Stomach smooth muscle (tissue), 2 donors: ENCODE measurements around the gene IFFO2.

Experiments used
- H3K27ac ChIP-seq: one replicate; pipeline ENCODE4 v1.7.0; 2013; ENCODE audit warnings: mild to moderate bottlenecking, low read length, inconsistent platforms
- H3K27me3 ChIP-seq, 2 donors: one replicate each; pipeline ENCODE4 v1.7.0; 2013; ENCODE audit warnings: low read length in 2 of 2; ENCODE audit not compliant: insufficient read depth in 2 of 2, control insufficient read depth in 1 of 2
- H3K36me3 ChIP-seq, 2 donors: one replicate each; pipeline ENCODE4 v1.7.0; 2013; ENCODE audit warnings: low read length in 2 of 2; ENCODE audit not compliant: control insufficient read depth in 2 of 2, insufficient read depth in 2 of 2
- H3K4me1 ChIP-seq: one replicate; pipeline ENCODE4 v1.7.0; 2013; ENCODE audit warnings: low read length; ENCODE audit not compliant: control insufficient read depth, insufficient read depth
- H3K4me3 ChIP-seq, 2 donors: one replicate each; pipeline ENCODE4 v1.7.0; 2013; ENCODE audit warnings: low read length in 2 of 2
- H3K9ac ChIP-seq, 2 donors: one replicate each; pipeline ENCODE4 v1.7.0; 2013; ENCODE audit warnings: low read length in 2 of 2, mild to moderate bottlenecking in 1 of 2
- H3K9me3 ChIP-seq, 2 donors: one replicate each; pipeline ENCODE4 v1.7.0; 2013; ENCODE audit warnings: low read length in 2 of 2; ENCODE audit not compliant: control insufficient read depth in 2 of 2
- donor health status: healthy.
- donor health status: Pancreatic carcinoma.

IFFO2 gene

DNA sequence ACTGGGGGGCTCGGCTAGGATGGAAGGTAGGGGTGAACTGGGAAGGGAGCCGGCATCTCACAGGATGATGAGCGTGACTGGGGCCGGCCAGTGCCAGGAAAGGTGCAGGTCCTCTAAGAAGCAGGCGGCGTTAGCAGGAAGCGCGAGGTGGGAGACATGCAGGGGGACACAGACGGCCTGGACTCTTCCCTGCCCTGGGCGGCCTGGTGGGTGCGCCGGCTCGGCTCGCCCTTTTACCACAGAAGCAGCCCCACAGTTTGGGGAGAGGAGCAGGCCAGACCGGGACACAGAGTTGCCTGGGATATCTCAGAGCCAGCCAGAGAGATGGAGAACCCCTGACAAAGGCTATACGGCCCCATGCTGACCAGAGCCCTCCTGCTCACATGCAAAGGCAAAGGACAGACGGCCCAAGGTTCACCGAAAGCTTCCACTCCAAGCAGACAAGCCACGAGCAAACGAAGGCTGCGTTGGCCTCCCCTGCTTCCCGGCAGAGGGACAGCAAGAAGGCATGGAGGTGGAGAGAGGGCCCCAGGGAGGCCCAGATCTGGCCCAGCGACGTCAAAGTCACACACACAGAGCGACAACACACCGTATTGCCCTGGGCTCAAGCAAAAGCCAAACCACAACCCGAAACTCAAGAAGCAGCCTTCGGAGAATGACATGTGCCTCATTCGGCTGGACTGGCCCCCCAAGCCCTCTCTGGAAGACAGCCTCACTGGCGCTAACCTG is 39.2 kb downstream of the IFFO2 start:
- Histone ChIP-seq H3K9ac (no peak overlapping the region), H3K36me3 (peaks cover 5 to 18% of the 10 kb centered on the region in 2 donors), H3K4me3 (no peak overlapping the region), H3K27me3 (no peaks in the 10 kb centered on the region), H3K4me1 (peaks cover 34% of the 10 kb centered on the region), H3K9me3 (no peaks in the 10 kb centered on the region), H3K27ac (no peak overlapping the region)

DNA sequence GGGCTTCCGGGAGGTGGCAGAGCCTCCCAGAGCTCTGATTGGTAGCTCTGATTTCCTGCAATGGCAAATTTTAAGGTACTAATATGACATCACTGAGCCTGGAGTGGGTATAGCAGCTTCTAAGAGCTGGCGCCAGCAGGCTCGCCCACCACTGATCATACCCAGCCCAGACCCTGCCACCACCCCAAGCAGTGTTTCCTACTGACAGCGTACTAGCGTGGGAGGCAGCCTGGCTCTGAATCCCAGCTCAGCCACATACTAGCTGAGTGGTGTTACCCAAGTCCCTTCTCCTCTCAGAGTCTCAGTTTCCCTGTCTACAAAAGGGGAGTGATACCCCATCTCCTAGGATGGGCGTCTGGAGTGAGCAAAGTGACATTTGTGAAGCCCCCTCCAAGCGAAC is 41.1 kb downstream of the IFFO2 start:
- Histone ChIP-seq H3K27me3 (no peaks in the 10 kb centered on the region), H3K4me3 (no peak overlapping the region), H3K9ac (no peak overlapping the region), H3K36me3 (peaks cover 14 to 25% of the 10 kb centered on the region in 2 donors), H3K4me1 (peaks cover 19% of the 10 kb centered on the region), H3K27ac (no peak overlapping the region), H3K9me3 (no peaks in the 10 kb centered on the region)

DNA sequence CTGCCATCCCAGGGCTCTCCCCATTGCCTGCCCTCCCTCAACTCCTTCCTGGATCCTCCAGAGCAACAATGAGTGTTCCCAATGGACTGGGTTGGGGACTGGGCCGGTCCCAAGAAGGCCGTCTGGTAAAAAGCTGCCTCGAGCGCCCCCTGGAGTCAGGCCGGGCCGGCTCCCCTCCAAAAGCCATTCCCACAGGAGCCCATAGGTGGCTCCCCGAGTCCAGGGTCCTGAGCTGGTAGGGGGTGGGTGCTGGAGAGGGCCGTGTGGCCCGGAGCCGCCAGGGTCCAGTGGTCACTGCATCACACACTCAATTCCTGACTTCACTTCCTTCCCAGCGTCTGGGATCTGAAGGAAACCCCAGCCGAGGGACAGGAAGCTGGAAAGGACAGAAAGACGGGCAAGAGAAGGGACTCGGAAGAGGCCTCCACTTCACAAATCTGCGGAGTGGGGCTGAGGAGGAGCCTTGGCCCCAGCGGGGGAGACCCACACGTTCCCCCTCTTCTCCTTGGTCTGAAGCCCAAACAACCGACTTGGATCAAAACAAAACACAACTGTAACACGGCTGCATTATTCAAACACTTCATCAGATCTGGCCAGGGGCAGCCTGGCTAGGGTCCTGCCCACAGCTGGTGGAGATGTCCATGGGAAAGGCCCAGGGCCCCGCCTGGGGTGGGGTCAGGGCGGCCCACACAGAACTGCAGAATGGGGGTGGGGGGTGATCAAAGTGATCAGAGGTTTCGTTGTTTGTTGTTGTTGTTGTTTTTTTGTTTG is 43.2 kb downstream of the IFFO2 start:
- H3K27ac ChIP-seq, result no peak overlapping the region
- H3K4me3 ChIP-seq, result peak overlapping the region; percentile 12 to 29
- H3K9me3 ChIP-seq, result no peaks in the 10 kb centered on the region
- H3K9ac ChIP-seq, result peak overlapping the region in 1 of 2 donors; percentile 23
- peaks cover 29 to 41% of the 10 kb centered on the region in 2 donors for H3K36me3 ChIP-seq
- H3K27me3 ChIP-seq, result no peaks in the 10 kb centered on the region
- H3K4me1 ChIP-seq, result peaks cover 21% of the 10 kb centered on the region

DNA sequence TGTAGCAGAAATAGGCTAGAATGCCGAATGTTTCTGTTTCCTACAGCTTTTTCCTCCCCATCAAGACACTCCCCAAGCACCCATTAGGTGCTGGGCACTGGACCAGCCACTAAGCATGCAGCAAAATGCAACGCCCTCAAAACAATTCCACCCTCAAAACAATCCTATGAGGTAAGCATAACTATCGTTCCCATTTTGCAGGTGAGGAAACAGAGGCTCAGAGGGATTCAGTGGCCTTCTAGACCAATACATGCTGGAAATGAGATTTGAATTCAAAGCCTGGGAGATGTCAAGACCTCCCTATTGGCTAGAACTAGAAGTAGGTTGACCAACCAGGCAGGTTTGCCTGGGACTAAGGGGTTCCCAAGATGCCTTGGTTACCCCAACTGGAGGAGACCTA is 43.9 kb downstream of the IFFO2 start:
- peaks cover 29 to 39% of the 10 kb centered on the region in 2 donors for H3K36me3 ChIP-seq
- H3K9me3 ChIP-seq, result no peaks in the 10 kb centered on the region
- peaks cover 26% of the 10 kb centered on the region for H3K4me1 ChIP-seq
- H3K9ac ChIP-seq, result peak overlapping the region in 1 of 2 donors; percentile 21
- no peak overlapping the region for H3K27ac ChIP-seq
- H3K4me3 ChIP-seq, result no peak overlapping the region
- no peaks in the 10 kb centered on the region for H3K27me3 ChIP-seq

DNA sequence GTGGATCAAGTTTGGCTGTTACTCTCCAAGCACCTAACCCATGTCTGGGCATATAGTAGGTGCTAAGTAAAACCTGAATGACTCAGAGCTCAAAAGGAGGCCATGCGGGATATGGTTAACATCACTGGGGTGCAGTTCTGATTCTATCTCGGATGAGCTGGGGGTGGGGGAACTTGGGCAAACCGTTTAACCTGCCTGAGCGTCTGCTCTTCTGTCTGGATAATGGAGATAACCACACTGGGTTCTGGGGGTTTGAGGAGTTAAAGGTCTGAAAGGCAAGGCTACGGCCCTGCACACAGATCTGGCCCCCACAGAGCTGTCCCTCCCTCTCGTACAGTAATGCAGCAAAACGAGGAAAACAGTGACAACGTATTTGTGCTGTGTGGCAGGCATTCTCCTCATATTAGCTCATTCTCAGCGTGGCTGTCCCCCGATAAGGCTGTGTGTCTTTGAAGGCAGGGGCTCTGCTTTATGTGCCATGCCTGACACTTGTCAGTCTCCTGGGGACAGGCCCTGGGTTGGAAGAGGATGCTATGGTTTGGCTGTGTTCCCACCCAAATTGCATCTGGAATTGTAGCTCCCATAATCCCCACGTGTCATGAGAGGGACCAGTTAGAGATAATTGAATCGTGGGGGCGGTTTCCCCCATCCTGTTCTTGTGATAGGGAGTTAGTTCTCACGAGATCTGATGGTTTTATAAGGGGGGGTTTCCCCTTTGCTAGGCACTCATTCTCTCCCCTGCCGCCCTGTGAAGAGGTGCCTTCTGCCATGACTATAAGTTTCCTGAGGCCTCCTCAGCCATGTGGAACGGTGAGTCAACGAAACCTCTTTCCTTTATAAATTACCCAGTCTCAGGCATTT is 47.3 kb downstream of the IFFO2 start:
- no peaks in the 10 kb centered on the region for H3K27me3 ChIP-seq
- no peak overlapping the region for H3K9ac ChIP-seq
- H3K27ac ChIP-seq, result peak overlapping the region; percentile 67
- H3K36me3 ChIP-seq, result peaks cover 29 to 32% of the 10 kb centered on the region in 2 donors
- no peaks in the 10 kb centered on the region for H3K9me3 ChIP-seq
- no peak overlapping the region for H3K4me3 ChIP-seq
- H3K4me1 ChIP-seq, result peaks cover 28% of the 10 kb centered on the region

DNA sequence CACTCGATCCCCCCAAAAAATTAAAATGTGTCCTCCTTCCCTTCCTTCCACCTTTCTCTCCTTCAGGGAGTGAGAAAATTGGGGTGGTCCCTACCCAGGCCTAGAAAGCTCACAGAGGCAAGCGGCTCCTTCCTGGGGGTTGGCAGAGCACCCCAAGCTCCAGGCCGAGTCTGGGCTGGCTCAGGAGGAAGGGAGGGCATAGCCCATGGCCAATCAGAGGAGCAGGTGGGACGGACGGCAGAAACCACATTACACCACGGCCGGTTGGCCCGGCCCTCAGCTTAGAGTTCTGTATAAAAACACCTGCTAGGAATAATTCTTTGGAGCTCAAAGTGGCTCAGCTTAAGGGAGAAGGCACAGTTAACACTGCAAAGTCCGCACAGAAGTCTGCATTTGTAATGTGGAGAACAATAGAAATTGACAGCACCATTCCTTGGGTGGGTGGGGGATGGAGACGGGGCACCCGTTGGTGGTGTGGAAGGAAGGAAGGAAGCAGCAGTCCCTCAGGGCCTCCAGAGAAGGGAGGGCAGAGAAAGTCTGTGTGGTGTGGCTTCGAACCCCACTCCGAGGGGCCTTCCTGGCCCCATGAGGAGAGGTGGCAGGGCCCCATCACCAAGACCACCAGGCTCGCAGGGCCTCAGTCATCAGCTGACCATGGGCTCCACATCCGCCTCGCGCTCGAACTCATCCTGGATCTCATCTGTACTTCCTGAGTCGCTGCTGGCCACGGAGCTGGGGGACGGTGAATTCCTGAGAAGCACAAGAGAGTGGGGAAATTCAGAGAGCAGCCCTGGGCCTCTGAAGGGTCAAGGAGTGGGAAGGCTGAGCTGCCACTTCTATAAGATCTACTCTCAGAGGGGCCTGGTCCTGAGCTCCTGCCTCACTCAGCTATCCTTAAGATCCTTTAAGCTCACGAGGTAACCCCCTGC is 48.3 kb downstream of the IFFO2 start:
- H3K27ac ChIP-seq, result peak overlapping the region; percentile 67
- peaks cover 29 to 32% of the 10 kb centered on the region in 2 donors for H3K36me3 ChIP-seq
- H3K4me3 ChIP-seq, result no peak overlapping the region
- no peaks in the 10 kb centered on the region for H3K9me3 ChIP-seq
- no peaks in the 10 kb centered on the region for H3K27me3 ChIP-seq
- peaks cover 25% of the 10 kb centered on the region for H3K4me1 ChIP-seq
- H3K9ac ChIP-seq, result peak overlapping the region; percentile 26 to 51

DNA sequence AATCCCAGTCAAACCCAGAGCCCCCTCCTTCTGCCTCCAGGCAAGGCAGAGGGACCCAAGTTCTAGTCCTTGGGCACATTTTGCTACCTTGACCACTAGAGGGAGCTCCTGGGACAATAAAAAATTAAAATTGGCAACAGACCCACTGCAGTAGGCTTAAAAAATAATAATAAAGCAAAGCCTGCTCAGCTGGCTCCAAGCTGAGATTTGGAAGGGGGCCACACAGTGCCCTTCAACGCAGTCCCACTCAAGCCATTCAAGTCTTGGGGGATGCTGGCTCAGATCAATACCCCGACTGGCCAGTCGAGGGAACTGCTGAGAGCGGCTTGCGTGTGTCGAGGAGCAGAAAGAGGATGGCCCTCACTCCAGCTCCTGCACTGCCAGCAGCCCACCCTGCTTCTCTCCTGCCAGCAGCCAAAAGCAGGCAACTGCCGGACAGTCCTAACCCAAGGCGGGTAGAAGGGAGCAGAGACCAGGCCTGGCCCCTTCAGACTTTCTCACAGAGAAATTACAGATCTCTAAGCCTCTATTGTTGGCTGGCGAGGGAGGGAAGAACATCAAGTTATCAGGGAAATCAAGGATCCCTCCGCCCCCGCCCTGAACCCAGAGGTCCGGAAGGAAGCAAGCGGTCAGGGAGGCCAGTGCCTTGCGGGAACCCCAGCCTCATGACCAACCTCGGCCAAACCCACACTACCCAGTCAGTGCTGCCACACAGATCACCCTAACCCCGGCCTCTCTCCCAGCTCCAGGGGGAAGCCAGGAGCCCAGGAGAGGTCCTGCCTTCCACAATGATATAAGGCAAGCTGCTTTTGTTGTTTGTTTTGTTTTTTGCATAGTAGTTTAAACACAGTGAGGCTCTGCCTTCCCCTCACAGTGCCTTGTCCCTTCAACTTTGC is 49.2 kb downstream of the IFFO2 start:
- H3K36me3 ChIP-seq, result peaks cover 29 to 32% of the 10 kb centered on the region in 2 donors
- peak overlapping the region; percentile 67 for H3K27ac ChIP-seq
- H3K9me3 ChIP-seq, result no peaks in the 10 kb centered on the region
- peak overlapping the region in 1 of 2 donors; percentile 40 for H3K4me3 ChIP-seq
- H3K4me1 ChIP-seq, result peaks cover 23% of the 10 kb centered on the region
- peak overlapping the region; percentile 26 to 51 for H3K9ac ChIP-seq
- H3K27me3 ChIP-seq, result no peaks in the 10 kb centered on the region

DNA sequence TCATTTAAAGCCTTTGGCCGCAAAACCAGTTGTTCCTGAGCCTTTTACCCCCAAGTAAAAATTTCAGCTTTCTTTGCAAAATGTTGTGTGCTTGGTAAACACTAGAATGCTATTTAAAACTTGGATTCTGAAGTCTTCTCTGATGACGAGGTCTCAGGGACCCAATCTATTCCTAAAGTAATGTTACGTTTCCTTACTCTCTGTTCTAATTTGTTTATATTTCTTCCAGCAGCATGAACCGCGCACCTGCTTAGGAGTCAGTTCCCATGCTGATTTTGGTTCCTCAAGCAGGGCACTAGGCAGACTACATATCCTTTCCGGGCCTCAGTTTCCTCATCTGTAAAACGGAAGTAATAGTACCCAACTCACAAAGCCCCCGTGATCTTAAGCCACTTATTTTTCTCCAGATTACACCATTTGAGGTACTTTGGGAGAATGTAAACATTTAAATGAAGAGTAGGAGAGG is 53.2 kb downstream of the IFFO2 start:
- Histone ChIP-seq H3K36me3 (peaks cover 4 to 6% of the 10 kb centered on the region in 2 donors), H3K27me3 (no peaks in the 10 kb centered on the region), H3K4me3 (peak overlapping the region; percentile 83 to 85), H3K9ac (peak overlapping the region; percentile 71 to 73), H3K4me1 (peaks cover 35% of the 10 kb centered on the region), H3K9me3 (no peaks in the 10 kb centered on the region), H3K27ac (peak overlapping the region; percentile 93)
